GM12873 (cell line): ENCODE results near the gene ST8SIA1.

Experiments used
- CTCF ChIP-seq: IDR thresholded peaks from 2 replicates; pipeline ENCODE4 v1.5.1; 2012; ENCODE audit warnings: low read depth, mild to moderate bottlenecking, moderate library complexity, low read length, control low read depth; ENCODE audit not compliant: insufficient read depth; ENCODE audit errors: missing control alignments

ST8SIA1 gene

GRCh38 chr12:22334410-22335100 lies at the start of gene ST8SIA1:
Gene ST8SIA1 (minus strand): TSS chr12:22334707. CDS start chr12:22334232, 475 bp downstream.
- no peak for TF ChIP-seq CTCF

GRCh38 chr12:22380031-22380430 lies 45.5 kb upstream of the ST8SIA1 start:
- TF ChIP-seq CTCF = no peak

- no peak for TF ChIP-seq CTCF
Observed at GRCh38 chr12:22377731-22378496, 43.4 kb upstream of the ST8SIA1 start.

GRCh38 chr12:22374508-22374907 lies 40.0 kb upstream of the ST8SIA1 start:
- no peak for TF ChIP-seq CTCF

GRCh38 chr12:22372277-22372837 lies 37.9 kb upstream of the ST8SIA1 start:
- no peak for TF ChIP-seq CTCF

GRCh38 chr12:22366181-22366580 lies 31.7 kb upstream of the ST8SIA1 start:
- no peak for TF ChIP-seq CTCF

GRCh38 chr12:22361785-22362184 lies 27.3 kb upstream of the ST8SIA1 start:
- TF ChIP-seq CTCF = no peak
